Thyroid gland (tissue), 4 donors: Measurements from ENCODE around the gene RPA4.

Experiments used
- POLR2A ChIP-seq, 2 donors: fragments of 450-650 bp; IDR thresholded peaks; one replicate each; pipeline ENCODE4 v1.6.1; 2017; ENCODE audit warnings: antibody characterized with exemption in 2 of 2, mild to moderate bottlenecking in 2 of 2, moderate library complexity in 1 of 2
- TF ChIP-seq, protein P1 (sequence below), 6 experiments: fragments of 200-600 bp in 3 of 6; fragments of 450-650 bp in 3 of 6; sonication (generic) in 3 of 6; IDR thresholded peaks; one replicate each; pipeline ENCODE4 v1.5.1; 2016 to 2019; ENCODE audit warnings: antibody characterized with exemption in 6 of 6, mild to moderate bottlenecking in 2 of 6, inconsistent platforms in 1 of 6, moderate library complexity in 1 of 6

- TF ChIP-seq POLR2A (IDR thresholded peaks at IDR 0.05): no peak
- TF ChIP-seq, protein P1, sequence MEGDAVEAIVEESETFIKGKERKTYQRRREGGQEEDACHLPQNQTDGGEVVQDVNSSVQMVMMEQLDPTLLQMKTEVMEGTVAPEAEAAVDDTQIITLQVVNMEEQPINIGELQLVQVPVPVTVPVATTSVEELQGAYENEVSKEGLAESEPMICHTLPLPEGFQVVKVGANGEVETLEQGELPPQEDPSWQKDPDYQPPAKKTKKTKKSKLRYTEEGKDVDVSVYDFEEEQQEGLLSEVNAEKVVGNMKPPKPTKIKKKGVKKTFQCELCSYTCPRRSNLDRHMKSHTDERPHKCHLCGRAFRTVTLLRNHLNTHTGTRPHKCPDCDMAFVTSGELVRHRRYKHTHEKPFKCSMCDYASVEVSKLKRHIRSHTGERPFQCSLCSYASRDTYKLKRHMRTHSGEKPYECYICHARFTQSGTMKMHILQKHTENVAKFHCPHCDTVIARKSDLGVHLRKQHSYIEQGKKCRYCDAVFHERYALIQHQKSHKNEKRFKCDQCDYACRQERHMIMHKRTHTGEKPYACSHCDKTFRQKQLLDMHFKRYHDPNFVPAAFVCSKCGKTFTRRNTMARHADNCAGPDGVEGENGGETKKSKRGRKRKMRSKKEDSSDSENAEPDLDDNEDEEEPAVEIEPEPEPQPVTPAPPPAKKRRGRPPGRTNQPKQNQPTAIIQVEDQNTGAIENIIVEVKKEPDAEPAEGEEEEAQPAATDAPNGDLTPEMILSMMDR (IDR thresholded peaks at IDR 0.05): no peak
Measured at GRCh38 chrX:96906741-96907140, 23.0 kb downstream of the RPA4 start.
